Activated CD8-positive, alpha-beta memory T cell treated with anti-CD3 and anti-CD28 coated beads, Interleukin-2, amount 50 U/mL, for 4 hours (primary cell): ENCODE measurements around the gene WDPCP.
"Not testable (repeated sequence)": the region's sequence is repeated elsewhere in the genome, so short reads cannot be mapped to it uniquely, and the experiment has no call there.

ENCODE experiments used
- DNase-seq: peaks from one replicate; pipeline ENCODE4 v3.0.0-alpha.2; 2020

WDPCP gene

DNA sequence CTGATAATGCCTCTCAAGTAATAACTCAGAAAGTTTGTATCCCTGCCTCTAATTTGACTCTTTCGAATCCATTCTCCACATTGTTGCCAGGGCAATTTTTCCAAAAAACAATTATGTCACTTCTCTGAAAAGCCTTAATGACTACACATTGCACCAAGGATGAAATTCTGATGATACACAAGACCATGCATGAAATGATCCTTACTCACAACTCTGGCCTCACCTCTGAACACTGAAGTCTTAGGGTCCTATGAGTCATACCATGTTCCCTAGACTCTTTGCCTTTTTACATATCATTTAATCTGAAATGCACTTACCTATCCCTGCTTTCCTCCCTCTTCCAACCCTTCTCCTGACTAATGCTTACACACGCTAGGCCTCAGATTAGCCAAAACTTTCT is 51.0 kb downstream of the WDPCP start:
- no peak for DNase-seq

DNA sequence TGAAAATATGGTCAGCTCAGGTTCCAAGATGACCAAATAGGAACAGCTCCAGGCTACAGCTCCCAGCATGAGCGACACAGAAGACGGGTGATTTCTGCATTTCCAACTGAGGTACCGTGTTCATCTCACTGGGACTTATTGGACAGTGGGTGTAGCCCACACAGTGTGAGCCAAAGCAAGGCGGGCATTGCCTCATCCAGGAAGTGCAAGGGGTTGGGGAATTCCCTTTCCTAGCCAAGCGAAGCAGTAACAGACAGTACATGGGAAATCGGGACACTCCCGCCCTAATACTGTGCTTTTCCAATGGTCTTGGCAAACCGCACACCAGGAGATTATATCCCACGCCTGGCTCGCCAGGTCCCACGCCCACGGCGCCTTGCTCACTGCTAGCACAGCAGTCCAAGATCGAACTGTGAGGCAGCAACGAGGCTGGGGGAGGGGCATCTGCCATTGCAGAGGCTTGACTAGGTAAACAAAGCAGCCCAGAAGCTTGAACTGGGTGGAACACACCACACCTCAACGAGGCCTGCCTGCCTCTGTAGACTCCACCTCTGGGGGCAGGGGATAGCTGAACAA is 57.5 kb downstream of the WDPCP start:
- no peak for DNase-seq

DNA sequence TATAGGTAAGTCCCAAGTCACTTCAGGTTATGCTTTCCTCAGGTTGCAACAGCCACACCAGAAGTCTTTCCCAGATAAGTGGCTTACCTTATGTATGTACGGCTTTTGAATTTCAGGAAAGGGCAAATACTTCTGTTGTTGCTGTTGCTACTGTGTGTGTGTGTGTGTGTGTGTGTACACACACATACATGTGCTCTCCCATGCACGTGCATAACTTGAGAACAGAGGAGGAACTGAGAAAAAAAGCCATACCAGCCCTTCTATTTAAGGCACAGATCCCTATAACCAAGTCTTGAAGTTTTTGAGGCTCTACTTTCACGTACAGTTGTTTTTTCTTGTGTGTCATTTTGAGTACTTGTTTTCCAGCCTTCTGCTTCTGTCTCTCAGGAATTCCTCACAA is 62.4 kb downstream of the WDPCP start:
- no peak for DNase-seq

DNA sequence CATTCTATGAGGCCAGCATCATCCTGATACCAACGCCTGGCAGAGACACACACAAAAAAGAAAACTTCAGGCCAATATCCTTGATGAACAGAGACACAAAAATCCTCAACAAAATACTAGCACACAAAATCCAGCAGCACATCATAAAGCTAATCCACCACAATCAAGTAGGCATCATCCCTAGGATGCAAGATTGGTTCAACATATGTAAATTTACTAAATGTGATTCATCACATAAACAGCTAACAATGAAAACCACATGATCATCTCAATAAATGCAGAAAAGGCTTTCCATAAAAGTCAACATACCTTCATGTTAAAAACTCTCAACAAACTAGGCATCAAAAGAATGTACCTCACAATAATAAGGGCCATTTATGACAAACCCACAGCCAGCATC is 65.3 kb downstream of the WDPCP start:
- DNase-seq, result no peak

DNA sequence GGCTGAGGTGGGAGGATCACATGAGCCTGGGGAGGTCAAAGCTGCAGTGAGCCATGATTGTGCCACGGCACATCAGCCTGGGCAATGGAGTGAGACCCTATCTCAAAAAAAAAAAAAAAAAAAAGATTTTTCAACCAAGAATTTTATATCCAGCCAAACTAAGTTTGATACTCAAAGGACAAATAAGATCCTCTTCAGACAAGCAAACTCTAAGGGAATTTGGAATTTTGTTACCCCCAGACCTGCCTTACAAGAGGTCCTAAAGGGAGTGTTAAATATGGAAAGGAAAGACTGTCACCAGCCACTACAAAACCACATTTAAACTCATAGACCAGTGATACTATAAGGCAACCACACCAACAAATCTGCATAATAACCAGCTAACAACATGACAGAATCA is 67.5 kb downstream of the WDPCP start:
- no peak for DNase-seq

DNA sequence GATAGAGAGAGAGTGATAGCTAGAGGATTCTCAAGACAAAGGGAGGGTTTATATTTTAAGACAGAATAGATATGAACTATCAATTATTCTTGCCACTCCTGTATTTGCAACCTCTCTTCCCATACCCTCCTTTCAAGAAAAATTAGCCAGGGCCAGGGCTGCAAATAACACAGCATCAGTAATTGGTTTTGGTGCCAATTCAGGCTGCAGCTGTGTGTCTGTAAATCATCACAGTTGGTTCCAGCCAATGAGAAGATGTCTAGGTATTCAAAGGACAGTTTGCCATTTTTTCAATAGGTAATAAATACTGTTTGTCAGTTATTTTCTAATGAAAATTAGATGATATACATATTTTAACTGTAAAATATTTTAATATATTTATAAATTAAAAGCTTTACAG is 73.5 kb downstream of the WDPCP start:
- DNase-seq, result no peak

DNA sequence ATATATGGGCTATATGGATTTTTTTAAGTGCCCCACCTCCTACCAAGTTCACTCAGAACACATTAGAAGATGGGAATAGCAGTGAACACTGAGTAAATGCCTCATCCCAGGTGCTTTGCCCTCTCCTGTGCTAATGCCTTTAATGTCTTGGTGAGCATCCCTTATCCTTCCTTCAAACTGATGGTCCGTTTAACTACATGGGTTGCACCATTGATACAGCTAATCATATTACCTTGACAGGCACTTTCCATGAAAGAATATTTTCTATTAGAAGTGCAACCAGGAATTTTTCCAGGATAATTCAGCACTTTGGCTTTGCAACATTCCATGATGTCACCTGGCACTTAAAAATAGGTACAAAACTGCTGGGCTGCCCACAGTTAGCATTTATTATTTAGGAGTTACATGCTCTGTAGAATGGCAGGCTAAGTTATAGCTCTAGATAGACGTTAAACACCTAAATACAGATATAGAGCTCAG is 74.0 kb downstream of the WDPCP start:
- DNase-seq, result no peak

DNA sequence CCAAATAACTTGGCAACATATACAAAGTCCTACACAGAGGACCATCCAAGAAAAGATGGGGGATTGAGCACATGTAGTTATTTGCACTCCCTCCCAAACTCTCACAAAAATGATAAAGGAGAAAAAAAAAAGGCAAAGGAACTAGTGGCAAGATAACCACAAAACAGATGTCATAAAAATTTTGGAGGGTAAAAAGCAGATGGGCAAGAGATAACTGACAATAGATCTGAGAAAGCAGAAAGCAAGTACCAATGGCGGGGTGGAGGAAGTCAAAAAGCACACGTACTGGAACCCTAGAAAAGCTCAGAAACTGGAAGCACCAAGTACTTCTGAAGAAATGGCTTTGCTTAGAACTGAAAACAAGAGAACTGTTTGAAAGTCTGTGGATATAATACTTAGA is 82.0 kb downstream of the WDPCP start:
- no peak for DNase-seq

DNA sequence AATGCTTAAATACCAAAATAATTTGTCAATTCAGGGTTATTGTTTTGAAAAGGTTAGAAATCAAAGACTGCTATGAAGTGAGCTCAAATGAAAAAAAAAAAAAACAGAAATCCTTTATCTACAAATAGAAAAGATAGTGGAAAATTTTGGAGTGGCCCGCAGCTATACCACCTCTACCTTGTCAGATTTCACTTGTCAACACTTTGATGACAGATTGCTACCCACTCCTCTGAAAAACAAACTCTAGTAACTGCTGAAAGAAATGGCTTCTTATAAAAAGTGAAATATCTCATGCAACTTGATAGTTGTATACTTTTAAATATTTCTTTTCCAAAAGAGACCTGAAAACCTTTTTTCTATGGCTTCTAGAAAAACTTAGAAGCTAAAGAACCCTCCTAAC is 84.5 kb downstream of the WDPCP start:
- DNase-seq, result no peak

DNA sequence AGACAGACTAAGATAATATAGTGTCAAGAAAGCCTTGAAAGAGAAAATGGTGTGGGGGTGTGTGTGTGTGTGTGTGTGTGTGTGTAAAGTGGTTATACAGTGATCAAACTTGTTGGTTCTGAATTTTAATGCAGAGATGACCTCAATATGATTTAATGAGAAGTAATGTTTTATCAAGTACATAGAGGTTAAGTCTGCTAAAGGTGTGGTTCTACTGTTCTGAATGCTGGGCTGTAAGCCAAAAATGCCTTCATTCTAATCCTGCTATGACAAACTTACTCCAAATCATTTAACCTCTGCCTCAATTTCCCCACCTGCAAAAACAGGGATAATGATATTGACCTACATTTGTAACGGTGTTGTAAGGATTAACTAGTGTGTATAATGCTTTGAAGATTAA is 87.9 kb downstream of the WDPCP start:
- DNase-seq, result no peak

DNA sequence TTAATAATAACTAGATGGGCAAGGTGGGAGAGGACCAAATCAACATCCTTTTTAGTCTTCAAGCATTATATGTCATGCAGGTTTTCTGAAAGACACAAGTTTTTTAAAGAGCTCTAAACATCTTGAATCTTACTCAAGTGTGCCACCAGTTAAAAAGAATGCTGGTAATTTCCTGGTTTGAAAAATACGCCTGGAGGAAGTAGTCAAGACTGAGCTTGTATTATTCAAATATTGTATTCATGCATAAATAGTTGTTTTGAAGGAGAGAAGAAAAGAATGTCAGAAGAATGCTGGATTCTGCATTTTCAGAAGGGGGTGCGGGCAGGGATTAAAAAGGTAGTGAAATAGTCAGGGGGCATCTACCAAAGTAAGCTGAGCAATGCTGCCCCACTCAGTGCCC is 90.7 kb downstream of the WDPCP start:
- DNase-seq, result no peak

DNA sequence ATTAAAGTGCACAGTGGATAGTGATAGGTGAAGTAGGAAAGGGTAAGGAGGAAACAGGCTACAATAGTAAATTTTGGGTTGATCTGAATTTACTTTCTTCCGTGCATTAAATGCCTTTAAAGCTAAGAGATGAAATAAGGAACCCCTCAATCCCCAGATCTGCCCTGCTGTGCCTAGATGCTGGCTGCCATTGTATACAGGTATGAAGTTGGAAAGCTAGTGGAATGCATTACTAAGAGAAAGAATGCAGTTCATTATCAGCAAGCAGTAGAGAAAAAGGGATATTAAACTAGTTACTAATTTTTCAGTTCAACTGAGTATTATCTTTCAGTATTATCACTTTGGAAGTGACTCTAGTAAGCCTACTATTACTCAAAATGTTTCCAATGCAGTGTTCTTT is 93.3 kb downstream of the WDPCP start:
- DNase-seq, result no peak

DNA sequence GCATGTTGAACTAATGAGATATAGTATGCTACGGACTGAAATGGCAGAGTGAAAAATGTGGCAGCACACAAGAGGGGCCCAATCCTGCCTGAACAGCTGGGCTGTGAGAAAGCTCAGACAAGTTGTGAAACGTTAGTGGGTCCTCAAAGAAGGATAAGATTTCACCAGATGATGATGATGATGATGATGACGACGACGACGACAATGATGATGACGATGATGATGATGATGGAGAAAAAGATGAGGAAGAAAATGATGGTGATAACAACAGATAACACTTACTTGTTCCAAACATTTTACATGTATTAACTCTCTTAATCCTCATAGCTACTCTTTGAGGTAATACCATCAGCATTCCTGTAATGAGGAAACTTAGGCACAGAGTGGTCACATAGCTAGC is 94.2 kb downstream of the WDPCP start:
- no peak for DNase-seq

DNA sequence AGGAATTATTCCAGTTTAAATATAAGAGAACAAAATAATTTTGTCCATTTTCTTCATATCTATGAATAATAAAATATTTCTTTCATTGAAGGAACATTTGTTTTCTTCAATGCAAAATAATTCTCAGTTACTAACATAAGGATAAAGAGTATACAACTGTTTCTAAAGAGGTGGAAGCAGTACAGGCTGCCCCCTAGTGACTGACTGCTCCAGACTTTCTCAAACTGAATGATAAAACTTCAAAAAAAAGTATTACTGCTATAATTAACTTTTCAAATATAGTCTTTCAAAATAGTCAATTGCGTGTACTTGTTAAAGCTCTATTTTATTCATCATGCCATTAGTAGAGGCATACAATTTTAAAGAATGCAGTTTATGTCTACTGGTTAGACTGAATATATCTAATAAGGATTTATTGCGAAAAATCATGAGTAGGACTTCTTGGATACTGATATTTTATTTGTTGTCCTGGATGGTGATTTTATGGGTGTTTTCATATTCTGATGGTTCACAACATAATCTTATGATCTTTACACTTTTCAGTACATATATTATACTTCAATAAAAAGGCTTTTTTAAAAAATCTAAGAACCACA is 100.1 kb downstream of the WDPCP start:
- no peak for DNase-seq

DNA sequence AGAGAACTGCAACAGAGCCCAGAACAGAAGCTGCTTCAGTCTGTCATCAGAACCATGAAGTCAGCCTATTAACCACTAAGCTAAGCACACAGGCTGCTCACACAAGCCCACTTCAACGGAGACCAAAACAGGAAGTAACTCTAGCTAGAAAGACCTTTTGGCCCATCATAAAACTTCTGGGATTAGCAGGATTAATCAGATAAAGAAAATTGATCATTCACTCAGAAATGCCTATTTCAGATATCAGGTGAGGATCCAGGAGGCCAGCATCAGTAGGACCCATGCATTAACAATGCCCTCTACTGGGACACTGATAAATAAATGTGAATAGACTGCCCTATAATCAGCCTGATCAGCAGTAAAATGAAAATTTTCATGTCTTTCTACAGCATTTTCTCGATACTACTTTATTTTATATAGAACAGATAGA is 101.4 kb downstream of the WDPCP start:
- DNase-seq, result no peak

DNA sequence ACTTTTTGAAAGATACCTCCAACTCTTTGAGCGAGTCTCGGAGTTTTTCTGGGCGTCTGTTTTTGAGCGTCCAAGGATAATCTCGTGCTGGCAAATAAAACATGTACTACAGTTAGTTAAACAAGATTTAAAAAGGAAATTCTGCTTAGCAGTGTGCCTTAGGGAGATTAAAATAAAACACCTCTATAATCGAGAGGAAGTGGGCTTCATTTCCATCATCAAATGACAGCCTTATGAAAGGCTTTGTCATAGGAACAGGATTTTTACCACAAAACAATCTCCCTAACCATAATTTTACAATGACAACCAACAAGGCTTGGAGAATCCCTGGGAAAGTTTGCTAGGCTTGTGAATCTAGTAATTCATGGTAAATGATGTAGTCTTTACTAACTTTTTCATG is 103.4 kb downstream of the WDPCP start:
- no peak for DNase-seq

DNA sequence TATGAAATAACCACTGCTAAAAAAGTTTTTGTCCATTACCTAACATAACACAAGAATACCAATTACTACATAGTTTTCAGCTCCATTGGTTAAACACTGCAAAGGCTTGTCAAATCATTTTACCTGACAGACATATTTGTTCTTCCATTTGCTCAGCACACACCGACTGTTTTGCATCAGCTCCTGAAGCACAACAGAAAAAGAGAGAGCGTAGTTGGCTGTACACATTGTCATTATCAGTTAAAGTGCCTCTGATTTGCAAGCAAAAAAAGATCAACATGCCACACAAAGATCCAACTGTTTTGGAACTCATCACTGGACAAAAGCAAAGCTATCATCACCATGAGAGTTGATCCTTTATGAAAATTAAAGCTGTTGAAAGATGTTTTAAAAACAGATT is 103.8 kb downstream of the WDPCP start:
- no peak for DNase-seq

DNA sequence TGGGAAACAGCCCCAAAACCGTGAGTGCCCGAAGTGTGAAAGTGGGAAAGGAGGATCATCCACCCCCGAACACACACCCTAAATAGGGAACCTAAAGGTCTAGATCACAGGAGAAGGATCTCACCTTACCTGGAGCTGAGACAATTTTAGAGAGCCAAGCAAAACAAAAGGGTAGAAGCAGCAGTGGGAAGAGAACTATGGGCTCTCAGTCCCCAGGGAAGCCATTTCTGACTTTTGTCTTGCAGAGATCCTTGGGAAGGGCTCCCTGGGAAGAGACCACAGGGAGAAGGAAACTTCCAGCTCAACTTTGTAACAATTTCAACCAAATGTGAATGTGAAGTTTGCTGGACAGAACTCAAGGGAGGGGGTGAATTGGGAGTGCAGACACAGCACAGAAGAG is 110.6 kb downstream of the WDPCP start:
- DNase-seq, result no peak

DNA sequence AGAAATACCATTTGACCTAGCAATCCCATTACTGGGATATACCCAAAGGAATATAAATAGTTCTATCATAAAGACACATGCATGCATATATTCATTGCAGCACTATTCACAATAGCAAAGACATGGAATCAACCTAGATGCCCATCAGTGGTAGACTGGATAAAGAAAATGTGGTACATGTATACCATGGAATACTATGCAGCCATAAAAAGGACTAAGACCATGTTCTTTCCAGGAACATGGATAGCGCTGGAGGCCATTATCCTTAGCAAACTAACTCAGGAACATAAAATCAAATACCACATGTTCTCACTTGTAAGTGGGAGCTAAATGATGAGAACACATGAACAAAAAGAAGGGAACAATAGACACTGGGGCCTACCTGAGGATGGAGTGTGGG is 119.0 kb downstream of the WDPCP start:
- DNase-seq, result not testable (repeated sequence)

DNA sequence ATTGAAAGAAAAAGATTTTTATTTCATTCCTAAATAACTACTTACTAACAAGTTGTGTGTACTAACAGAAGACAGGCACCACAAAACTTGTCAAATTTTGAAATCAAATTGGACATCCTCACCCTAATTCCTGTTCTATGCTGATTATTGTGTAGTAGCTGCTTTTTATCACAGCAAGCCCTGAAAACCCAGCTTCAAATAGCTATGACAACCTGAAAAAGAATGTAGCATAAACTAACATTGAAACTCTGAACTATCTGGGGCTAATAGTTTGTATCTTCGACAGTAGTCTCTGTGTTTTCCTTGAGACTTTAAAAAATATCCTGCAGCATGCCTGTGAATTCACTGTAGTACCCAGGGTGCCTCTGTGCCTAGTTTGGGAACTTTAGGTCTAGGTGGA is 122.6 kb downstream of the WDPCP start:
- no peak for DNase-seq

DNA sequence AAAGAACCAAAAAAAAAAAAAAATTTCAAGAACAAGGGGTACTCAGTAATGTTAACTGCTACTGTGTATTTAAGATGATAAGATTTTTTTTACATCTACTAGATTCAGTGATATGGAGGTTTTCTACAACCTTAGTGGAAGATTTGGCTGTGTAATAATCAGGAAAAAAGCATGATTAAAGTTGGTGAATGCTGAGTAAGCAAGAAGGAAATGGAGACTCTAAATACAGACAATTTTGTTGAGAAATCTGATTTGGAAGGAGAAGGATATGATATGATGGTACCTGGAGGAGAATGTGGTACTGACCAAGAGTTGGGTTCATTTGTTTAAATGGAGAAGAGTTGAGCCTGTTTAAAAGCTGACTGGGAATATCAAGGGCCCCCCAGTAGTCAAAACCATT is 125.1 kb downstream of the WDPCP start:
- DNase-seq, result no peak

DNA sequence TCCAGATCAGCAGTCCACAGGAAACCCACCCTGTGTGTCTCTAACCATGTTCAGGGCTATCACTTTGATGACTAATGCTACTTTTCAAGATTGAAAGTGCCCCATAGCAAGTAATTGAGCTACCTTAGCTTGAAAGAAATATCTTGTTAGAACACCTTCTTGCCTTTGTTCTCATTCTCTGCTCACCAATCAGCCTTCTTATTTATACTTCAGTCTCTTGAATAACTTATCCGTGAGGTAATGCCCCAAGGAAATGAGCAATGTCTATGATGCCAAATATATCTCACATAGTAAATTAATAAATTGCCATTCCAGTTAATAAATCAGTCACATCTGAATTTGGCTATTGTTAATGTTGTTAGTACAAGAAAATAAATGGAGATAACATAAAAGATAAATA is 141.6 kb downstream of the WDPCP start:
- no peak for DNase-seq

DNA sequence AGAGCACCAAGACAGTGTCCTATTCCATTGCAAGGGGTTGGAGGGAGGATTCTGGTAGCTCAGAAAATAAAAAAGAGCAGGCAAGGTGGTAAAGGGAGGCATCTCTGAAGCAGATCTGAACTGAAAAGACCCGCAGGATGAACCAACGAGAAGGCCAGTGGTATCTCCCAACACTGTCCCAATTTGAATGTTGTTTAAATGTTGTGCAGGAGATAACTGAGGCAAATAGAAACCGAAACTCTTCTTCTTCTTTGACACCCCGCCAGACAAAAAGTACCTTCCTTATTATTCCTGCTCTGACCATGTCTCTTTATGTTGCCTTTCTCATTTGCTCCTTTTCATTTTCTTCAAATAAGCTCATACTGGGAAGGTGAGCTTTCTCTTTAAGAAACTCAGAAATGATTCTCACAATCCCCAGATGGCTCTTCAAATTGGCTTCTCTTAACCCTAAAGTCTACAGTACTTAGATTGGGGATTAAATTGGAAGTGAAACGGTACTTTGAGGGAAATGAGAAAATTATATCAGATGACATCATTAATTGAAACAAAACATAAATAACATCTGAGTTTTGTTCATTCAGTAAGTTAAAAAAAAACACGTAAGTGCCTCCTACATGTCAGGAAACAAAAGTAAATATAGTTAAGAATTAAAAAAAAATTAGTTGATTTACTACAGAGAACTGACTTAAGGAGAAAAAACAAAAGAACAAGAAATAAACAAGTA is 143.6 kb downstream of the WDPCP start:
- no peak for DNase-seq

DNA sequence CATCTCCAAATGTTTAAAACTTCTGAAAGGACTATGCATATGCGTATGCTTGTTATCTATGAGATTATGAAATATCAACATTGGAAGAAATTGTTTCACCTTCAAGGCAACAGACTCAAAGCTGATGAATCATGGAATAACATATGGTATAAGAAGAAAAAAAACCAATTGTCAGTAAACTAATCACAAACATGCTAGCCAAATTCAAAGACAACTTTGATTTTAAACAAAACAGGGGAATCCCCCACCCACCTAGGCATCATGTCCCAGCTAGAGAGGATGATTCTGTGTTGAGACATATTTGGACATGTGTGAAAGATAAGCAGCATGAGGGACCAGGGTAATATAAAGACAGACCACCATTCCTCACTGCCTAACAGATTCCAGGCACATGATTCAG is 147.7 kb downstream of the WDPCP start:
- DNase-seq, result no peak

DNA sequence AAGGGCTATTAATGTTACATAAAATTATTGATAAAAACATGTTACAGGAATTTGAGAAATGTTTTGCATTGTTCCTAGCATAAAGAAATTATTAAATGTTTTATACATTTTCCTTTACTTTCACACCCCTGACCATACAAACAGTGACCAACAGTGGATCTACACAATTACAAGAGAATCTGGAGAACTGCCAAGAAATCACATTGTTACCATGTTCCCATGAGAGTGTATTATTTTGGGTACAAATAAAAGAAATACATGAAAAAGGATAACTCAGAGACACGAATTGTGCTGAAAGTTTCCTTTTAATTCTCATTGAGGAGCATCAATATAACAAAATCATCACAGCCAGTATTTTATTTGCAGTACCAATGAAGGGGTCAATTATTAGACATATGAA is 150.1 kb downstream of the WDPCP start:
- DNase-seq, result no peak
